ENCODE data around the gene DCC. TPM values are rescaled to one million over a fixed set of nuclear protein-coding genes. Genes with fewer than 3 reads are reported as not detected.
A peak's percentile ranks its signal among the peaks of the same experiment; 100 is the strongest.

DCC gene
- polyA plus RNA-seq, 1 of the 3 experiments (the other 2 are of a cell fraction) = 0.20 TPM

DNA sequence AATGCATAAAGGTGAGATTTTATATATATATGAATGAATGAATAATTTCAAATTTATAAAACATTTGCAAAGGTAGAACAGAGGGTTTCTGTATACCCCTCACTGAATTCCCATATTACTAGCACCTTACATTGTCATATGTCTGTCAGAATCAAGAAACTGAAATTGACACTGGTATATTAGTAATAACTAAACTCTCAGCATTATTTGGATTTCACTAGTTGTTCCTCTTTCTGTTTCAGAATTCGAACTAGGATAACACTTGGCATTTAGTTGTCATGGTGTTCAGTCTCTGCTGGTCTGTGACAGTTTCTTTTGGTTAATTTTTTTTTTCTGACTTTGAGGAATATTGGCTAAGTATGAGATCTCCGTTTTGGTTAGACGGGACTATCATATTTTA, 275.9 kb downstream of the DCC start:
- POLR2A ChIA-PET = no interaction called here
- no peaks in the 10 kb centered on the region for H3K79me2 ChIP-seq (ENCODE audit: insufficient read depth)
- no peak overlapping the region for H2AFZ ChIP-seq (ENCODE audit: low read depth)
- no peak for TF ChIP-seq FOXM1 (IDR thresholded peaks at IDR 0.05; ENCODE audit: low read depth)
- TF ChIP-seq USF1 (IDR thresholded peaks at IDR 0.05; ENCODE audit: borderline replicate concordance, low read depth) = no peak
- TF ChIP-seq MAX (IDR thresholded peaks at IDR 0.05; ENCODE audit: low read depth) = no peak
- TF ChIP-seq RFX5 (IDR thresholded peaks at IDR 0.05; ENCODE audit: low read length) = no peak
- no peak for TF ChIP-seq POLR2AphosphoS5 (IDR thresholded peaks at IDR 0.05; ENCODE audit: low read depth, low read length)
- no peak for TF ChIP-seq GATA2 (CRISPR knock-in tag; IDR thresholded peaks at IDR 0.05)
- TF ChIP-seq RAD21 (IDR thresholded peaks at IDR 0.05; ENCODE audit: low read length) = no peak
- no peak for TF ChIP-seq ZBTB33 (IDR thresholded peaks at IDR 0.05; ENCODE audit: borderline replicate concordance, low read depth)
- no peak for TF ChIP-seq EP300 (IDR thresholded peaks at IDR 0.05; ENCODE audit: borderline replicate concordance in 1 of 2, low read depth in 1 of 2, low read length in 1 of 2)
- TF ChIP-seq, protein P1, sequence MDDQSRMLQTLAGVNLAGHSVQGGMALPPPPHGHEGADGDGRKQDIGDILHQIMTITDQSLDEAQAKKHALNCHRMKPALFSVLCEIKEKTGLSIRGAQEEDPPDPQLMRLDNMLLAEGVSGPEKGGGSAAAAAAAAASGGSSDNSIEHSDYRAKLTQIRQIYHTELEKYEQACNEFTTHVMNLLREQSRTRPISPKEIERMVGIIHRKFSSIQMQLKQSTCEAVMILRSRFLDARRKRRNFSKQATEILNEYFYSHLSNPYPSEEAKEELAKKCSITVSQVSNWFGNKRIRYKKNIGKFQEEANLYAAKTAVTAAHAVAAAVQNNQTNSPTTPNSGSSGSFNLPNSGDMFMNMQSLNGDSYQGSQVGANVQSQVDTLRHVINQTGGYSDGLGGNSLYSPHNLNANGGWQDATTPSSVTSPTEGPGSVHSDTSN (IDR thresholded peaks at IDR 0.05) = no peak
- no peak for TF ChIP-seq EZH2phosphoT487 (IDR thresholded peaks at IDR 0.05; ENCODE audit: borderline replicate concordance, low read depth)
- no peak for TF ChIP-seq RCOR1 (IDR thresholded peaks at IDR 0.05; ENCODE audit: low read length)
- no peak overlapping the region for H3K4me2 ChIP-seq
- H3K9me2 ChIP-seq = no peaks in the 10 kb centered on the region
- H3K4me1 ChIP-seq (ENCODE audit: control insufficient read depth in 1 of 2, insufficient read depth in 2 of 2, low read depth in 1 of 2, low read length in 1 of 2) = peaks cover 0 to 8% of the 10 kb centered on the region in 2 experiments; a peak in 1 of 4 replicates
- no peak overlapping the region for H3K4me3 ChIP-seq (ENCODE audit: low read depth in 2 of 2, low read length in 1 of 2)
- H4K20me1 ChIP-seq (ENCODE audit: insufficient read depth) = no peaks in the 10 kb centered on the region
- H3K36me3 ChIP-seq (replicated peaks in 1 of 2; ENCODE audit: control insufficient read depth in 1 of 2, insufficient read depth in 2 of 2, low read length in 1 of 2) = no peaks in the 10 kb centered on the region
- no peak overlapping the region for H3K27ac ChIP-seq (ENCODE audit: low read depth in 2 of 2, low read length in 1 of 2)
- H3F3A ChIP-seq (replicated peaks; ENCODE audit: insufficient read depth) = no peaks in the 10 kb centered on the region
- 35% methylated on average over 3 of the region's 3 CpGs for WGBS (ENCODE audit: low lambda C conversion rate)
- no peak for DNase-seq
- no peaks in the 10 kb centered on the region for H3K27me3 ChIP-seq (ENCODE audit: insufficient read depth)
- CTCF ChIA-PET = interaction anchor here (1.6 kb wide), 1 partner anchor 15 kb away, joined by 3 read pairs; no protein-coding TSS in a partner anchor
- no peaks in the 10 kb centered on the region for H3K9me3 ChIP-seq
- H3K9ac ChIP-seq = no peak overlapping the region

- H3K27ac ChIP-seq (ENCODE audit: low read depth in 2 of 2, low read length in 1 of 2) = peak overlapping the region in 1 of 2 experiments; percentile 39; a peak in 1 of 4 replicates
- H3K79me2 ChIP-seq (ENCODE audit: insufficient read depth) = no peaks in the 10 kb centered on the region
- H3F3A ChIP-seq (replicated peaks; ENCODE audit: insufficient read depth) = no peaks in the 10 kb centered on the region
- no peak overlapping the region for H3K9ac ChIP-seq
- no peaks in the 10 kb centered on the region for H3K36me3 ChIP-seq (replicated peaks in 1 of 2; ENCODE audit: control insufficient read depth in 1 of 2, insufficient read depth in 2 of 2, low read length in 1 of 2)
- H3K27me3 ChIP-seq (ENCODE audit: insufficient read depth) = no peaks in the 10 kb centered on the region
- no peak overlapping the region for H3K4me2 ChIP-seq
- H4K20me1 ChIP-seq (ENCODE audit: insufficient read depth) = no peaks in the 10 kb centered on the region
- ChIA-PET POLR2A (no interaction called here), CTCF (no interaction called here)
- no peak overlapping the region; the same call in 1 of the 2 replicates for H2AFZ ChIP-seq (ENCODE audit: low read depth)
- H3K9me2 ChIP-seq = no peaks in the 10 kb centered on the region
- H3K4me1 ChIP-seq (ENCODE audit: control insufficient read depth in 1 of 2, insufficient read depth in 2 of 2, low read depth in 1 of 2, low read length in 1 of 2) = peaks cover 0 to 8% of the 10 kb centered on the region in 2 experiments; a peak in 2 of 4 replicates
- H3K9me3 ChIP-seq = no peaks in the 10 kb centered on the region
- DNase-seq = no peak
- H3K4me3 ChIP-seq (ENCODE audit: low read depth in 2 of 2, low read length in 1 of 2) = no peak overlapping the region
- TF ChIP-seq RFX5 (IDR thresholded peaks at IDR 0.05; ENCODE audit: low read length) (no peak), USF2 (IDR thresholded peaks at IDR 0.05; ENCODE audit: borderline replicate concordance, low read depth, low read length) (no peak), ZBTB33 (IDR thresholded peaks at IDR 0.05; ENCODE audit: borderline replicate concordance, low read depth) (no peak), RCOR1 (IDR thresholded peaks at IDR 0.05; ENCODE audit: low read length) (no peak), USF1 (IDR thresholded peaks at IDR 0.05; ENCODE audit: borderline replicate concordance, low read depth) (no peak)
- TF ChIP-seq, protein P1 (IDR thresholded peaks at IDR 0.05) = no peak
- TF ChIP-seq, protein P2, sequence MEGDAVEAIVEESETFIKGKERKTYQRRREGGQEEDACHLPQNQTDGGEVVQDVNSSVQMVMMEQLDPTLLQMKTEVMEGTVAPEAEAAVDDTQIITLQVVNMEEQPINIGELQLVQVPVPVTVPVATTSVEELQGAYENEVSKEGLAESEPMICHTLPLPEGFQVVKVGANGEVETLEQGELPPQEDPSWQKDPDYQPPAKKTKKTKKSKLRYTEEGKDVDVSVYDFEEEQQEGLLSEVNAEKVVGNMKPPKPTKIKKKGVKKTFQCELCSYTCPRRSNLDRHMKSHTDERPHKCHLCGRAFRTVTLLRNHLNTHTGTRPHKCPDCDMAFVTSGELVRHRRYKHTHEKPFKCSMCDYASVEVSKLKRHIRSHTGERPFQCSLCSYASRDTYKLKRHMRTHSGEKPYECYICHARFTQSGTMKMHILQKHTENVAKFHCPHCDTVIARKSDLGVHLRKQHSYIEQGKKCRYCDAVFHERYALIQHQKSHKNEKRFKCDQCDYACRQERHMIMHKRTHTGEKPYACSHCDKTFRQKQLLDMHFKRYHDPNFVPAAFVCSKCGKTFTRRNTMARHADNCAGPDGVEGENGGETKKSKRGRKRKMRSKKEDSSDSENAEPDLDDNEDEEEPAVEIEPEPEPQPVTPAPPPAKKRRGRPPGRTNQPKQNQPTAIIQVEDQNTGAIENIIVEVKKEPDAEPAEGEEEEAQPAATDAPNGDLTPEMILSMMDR (IDR thresholded peaks at IDR 0.05) = no peak
Measured at GRCh38 chr18:52617931-52618330, 277.9 kb downstream of the DCC start.
